PC-3 (cell line): ENCODE measurements around the gene FURIN. TPM values are rescaled to one million over a fixed set of nuclear protein-coding genes. Genes with fewer than 3 reads are reported as not detected.
A peak's percentile ranks its signal among the peaks of the same experiment; 100 is the strongest.

Source experiments
- ATAC-seq: fragments of 200-7000 bp; cut with Tn5 transposase; 2 replicates; pipeline ENCODE4 v1.9.1; 2020; ENCODE audit warnings: mild to moderate bottlenecking, moderate library complexity
- BruUV-seq: library from RNA; stranded (reverse); fragments of 400-500 nt; replicated peaks from 2 replicates; lab custom pipeline; 2021; lab: Mats Ljungman, UMichigan
- CTCF ChIA-PET: fragments of 300-600 bp; sonication (Branson Sonifier 250); formaldehyde crosslinking; loops from one replicate; lab custom pipeline; 2022; ENCODE audit warnings: antibody characterized with exemption; lab: Charles Lee
- POLR2A ChIA-PET: fragments of 300-600 bp; sonication (Branson Sonifier 250); formaldehyde crosslinking; loops from one replicate; lab custom pipeline; 2022; ENCODE audit warnings: antibody characterized with exemption; ENCODE audit not compliant: unreplicated experiment; lab: Charles Lee
- DNase-seq: peaks from one replicate; pipeline ENCODE4 v3.0.0-alpha.2; 2015
- H2AFZ ChIP-seq: fragments of 300-600 bp; sonication (generic); 2 replicates; pipeline ENCODE4 v1.6.0; 2016; ENCODE audit warnings: antibody characterized with exemption, low read length
- H3F3A ChIP-seq: fragments of 300-600 bp; sonication (generic); one replicate; pipeline ENCODE4 v1.6.0; 2017; ENCODE audit warnings: antibody characterized with exemption, low read length, control low read depth, mild to moderate bottlenecking; ENCODE audit not compliant: unreplicated experiment
- H3K27ac ChIP-seq: fragments of 300-600 bp; sonication (generic); 2 replicates; pipeline ENCODE4 v1.5.1; 2016; ENCODE audit warnings: mild to moderate bottlenecking, low read length
- H3K27me3 ChIP-seq: fragments of 300-600 bp; sonication (generic); 2 replicates; pipeline ENCODE4 v1.6.1; 2016; ENCODE audit warnings: low read length, mixed read lengths
- H3K36me3 ChIP-seq: fragments of 300-600 bp; sonication (generic); 2 replicates; pipeline ENCODE4 v1.6.1; 2016; ENCODE audit warnings: low read depth, mixed run types, low read length, mixed read lengths
- H3K4me1 ChIP-seq: fragments of 300-600 bp; sonication (generic); 2 replicates; pipeline ENCODE4 v1.5.1; 2016; ENCODE audit warnings: low read length; ENCODE audit not compliant: insufficient read depth
- H3K4me2 ChIP-seq: fragments of 300-600 bp; sonication (generic); 2 replicates; pipeline ENCODE4 v1.6.0; 2016; ENCODE audit warnings: low read length
- H3K4me3 ChIP-seq: fragments of 300-600 bp; sonication (generic); 2 replicates; pipeline ENCODE4 v1.5.1; 2016; ENCODE audit warnings: mild to moderate bottlenecking, low read length, mixed read lengths
- H3K79me2 ChIP-seq: fragments of 300-600 bp; sonication (generic); 2 replicates; pipeline ENCODE4 v1.6.1; 2017; ENCODE audit warnings: low read length, mixed read lengths
- H3K9ac ChIP-seq: fragments of 300-600 bp; sonication (generic); 2 replicates; pipeline ENCODE4 v1.6.0; 2016; ENCODE audit warnings: mild to moderate bottlenecking, low read length
- H3K9me2 ChIP-seq: fragments of 300-600 bp; sonication (generic); replicated peaks from 2 replicates; pipeline ENCODE4 v1.6.1; 2016; ENCODE audit warnings: mixed run types, low read length, mixed read lengths
- H3K9me3 ChIP-seq: fragments of 300-600 bp; sonication (generic); 2 replicates; pipeline ENCODE4 v1.6.1; 2016; ENCODE audit warnings: low read length, mixed read lengths
- H4K20me1 ChIP-seq: fragments of 300-600 bp; sonication (generic); 2 replicates; pipeline ENCODE4 v1.6.1; 2016; ENCODE audit warnings: low read length, mixed read lengths
- CTCF ChIP-seq: fragments of 300-600 bp; sonication (generic); conservative IDR thresholded peaks from 2 replicates; pipeline ENCODE4 v1.5.1; 2017; ENCODE audit warnings: antibody characterized with exemption, low read depth, mild to moderate bottlenecking, low read length
- EZH2 ChIP-seq: fragments of 300-600 bp; sonication (generic); IDR thresholded peaks from one replicate; pipeline ENCODE4 v1.6.1; 2017; ENCODE audit warnings: antibody characterized with exemption, mild to moderate bottlenecking, low read length; ENCODE audit not compliant: unreplicated experiment
- EZH2phosphoT487 ChIP-seq: fragments of 300-600 bp; sonication (generic); IDR thresholded peaks from 2 replicates; pipeline ENCODE4 v1.6.1; 2018; ENCODE audit warnings: mild to moderate bottlenecking, antibody characterized with exemption, low read length, borderline replicate concordance
- intact Hi-C: fragments of 100-400 bp; cut with micrococcal nuclease; formaldehyde crosslinking; loops from 2 replicates; pipeline ENCODE4 v1.9.0; 2023
- total RNA-seq: library from RNA; depleted of rRNA; stranded (reverse); fragments of >200 nt; gene quantifications from 2 replicates; pipeline ENCODE4 v1.2.3, GENCODE V29; 2014

The FURIN gene
- total RNA-seq, 1 experiment from 2014 or later: 39.1 TPM

- Histone ChIP-seq H3K4me1 (no peaks in the 10 kb centered on the region), H2AFZ (no peak overlapping the region), H3K4me3 (no peak overlapping the region), H3K36me3 (no peaks in the 10 kb centered on the region; the same call in 1 of the 2 replicates), H3K9me3 (no peaks in the 10 kb centered on the region), H3K4me2 (no peak overlapping the region), H3K27ac (no peak overlapping the region), H3K9me2 (no peaks in the 10 kb centered on the region), H3K79me2 (no peaks in the 10 kb centered on the region), H3K27me3 (no peaks in the 10 kb centered on the region), H3F3A (no peaks in the 10 kb centered on the region), H4K20me1 (no peaks in the 10 kb centered on the region), H3K9ac (no peak overlapping the region)
- peak; percentile 72 for ATAC-seq
- peak; percentile 62 for DNase-seq
- no TSS peak for BruUV-seq
- ChIA-PET CTCF (interaction anchor here (0.5 to 2.4 kb wide), 3 partner anchors 78 to 238 kb away, joined by 3 to 11 read pairs (median 5); no protein-coding TSS in a partner anchor), POLR2A (interaction anchor here (0.6 to 0.7 kb wide), 2 partner anchors 221 to 1649 kb away, joined by 3 read pairs; no protein-coding TSS in a partner anchor)
- intact Hi-C loops: loop anchor here (1.0 to 5.0 kb wide), 3 partner anchors 168 to 237 kb away; partner anchors contain the start of gene BLM
- TF ChIP-seq EZH2phosphoT487 (no peak), CTCF (peak; percentile 97)
Observed at GRCh38 chr15:90885432-90886290, 17.3 kb downstream of the FURIN start.

- Histone ChIP-seq H3K4me2 (no peak overlapping the region), H3K79me2 (no peaks in the 10 kb centered on the region), H3K9me2 (no peaks in the 10 kb centered on the region), H3K9ac (no peak overlapping the region), H2AFZ (no peak overlapping the region), H3F3A (no peaks in the 10 kb centered on the region), H3K4me1 (no peaks in the 10 kb centered on the region), H3K27me3 (no peaks in the 10 kb centered on the region), H4K20me1 (no peaks in the 10 kb centered on the region), H3K9me3 (no peaks in the 10 kb centered on the region), H3K36me3 (no peaks in the 10 kb centered on the region; the same call in 1 of the 2 replicates), H3K4me3 (no peak overlapping the region), H3K27ac (no peak overlapping the region)
- intact Hi-C loops: loop anchor here (1.0 to 5.0 kb wide), 3 partner anchors 169 to 238 kb away; partner anchors contain the start of gene BLM
- no TSS peak for BruUV-seq
- TF ChIP-seq EZH2phosphoT487 (no peak), CTCF (no peak; the same call in 1 of the 2 replicates)
- DNase-seq (no peak), ATAC-seq (no peak)
- ChIA-PET CTCF (interaction anchor here (0.8 to 2.4 kb wide), 2 partner anchors 236 to 238 kb away, joined by 5 to 11 read pairs; no protein-coding TSS in a partner anchor), POLR2A (interaction anchor here (0.6 kb wide), 1 partner anchor 222 kb away, joined by 3 read pairs; no protein-coding TSS in a partner anchor)
Observed at GRCh38 chr15:90886291-90886614, 17.9 kb downstream of the FURIN start.

- no peaks in the 10 kb centered on the region for H3K79me2 ChIP-seq
- no peaks in the 10 kb centered on the region for H3K27me3 ChIP-seq
- H3K36me3 ChIP-seq: no peaks in the 10 kb centered on the region; the same call in 1 of the 2 replicates
- intact Hi-C loops: loop anchor here (2.0 to 5.0 kb wide), 2 partner anchors 170 to 194 kb away; partner anchors contain the start of gene BLM
- no peak for DNase-seq
- ChIA-PET CTCF (no interaction called here), POLR2A (no interaction called here)
- no peaks in the 10 kb centered on the region for H3K4me1 ChIP-seq
- H2AFZ ChIP-seq: no peak overlapping the region
- no peaks in the 10 kb centered on the region for H3K9me2 ChIP-seq
- no peak overlapping the region for H3K27ac ChIP-seq
- TF ChIP-seq EZH2phosphoT487 (no peak), CTCF (no peak), EZH2 (no peak)
- no peaks in the 10 kb centered on the region for H4K20me1 ChIP-seq
- H3F3A ChIP-seq: no peaks in the 10 kb centered on the region
- ATAC-seq: no peak
- no peaks in the 10 kb centered on the region for H3K9me3 ChIP-seq
- no peak overlapping the region for H3K9ac ChIP-seq
- no TSS peak for BruUV-seq
- no peak overlapping the region for H3K4me2 ChIP-seq
- no peak overlapping the region for H3K4me3 ChIP-seq
Observed at GRCh38 chr15:90887037-90887481, 18.7 kb downstream of the FURIN start.
